ENCODE results near the gene PLEKHM3.

PLEKHM3 gene

GRCh38 chr2:207879536-207879935, 145.8 kb downstream of the PLEKHM3 start:
- DNase-seq, result no peak

- no peak for DNase-seq
These were observed 148.3 kb downstream of the PLEKHM3 start for GRCh38 chr2:207876842-207877535.

GRCh38 chr2:207875473-207876212, 149.7 kb downstream of the PLEKHM3 start:
- DNase-seq, result no peak

- no peak for DNase-seq
These were observed 151.5 kb downstream of the PLEKHM3 start for GRCh38 chr2:207873794-207874193.

GRCh38 chr2:207871911-207872310, 153.4 kb downstream of the PLEKHM3 start:
- no peak for DNase-seq

GRCh38 chr2:207871506-207871905, 153.8 kb downstream of the PLEKHM3 start:
- no peak for DNase-seq

GRCh38 chr2:207870814-207871213, 154.5 kb downstream of the PLEKHM3 start:
- DNase-seq, result no peak

GRCh38 chr2:207869784-207870778, 155.2 kb downstream of the PLEKHM3 start:
- no peak for DNase-seq

GRCh38 chr2:207868855-207869596, 156.3 kb downstream of the PLEKHM3 start:
- no peak for DNase-seq

- DNase-seq, result no peak
These were observed 157.4 kb downstream of the PLEKHM3 start for GRCh38 chr2:207867905-207868304.

GRCh38 chr2:207867056-207867455, 158.3 kb downstream of the PLEKHM3 start:
- DNase-seq, result no peak

GRCh38 chr2:207865210-207865609, 160.1 kb downstream of the PLEKHM3 start:
- no peak for DNase-seq

GRCh38 chr2:207863345-207863744, 162.0 kb downstream of the PLEKHM3 start:
- no peak for DNase-seq

- DNase-seq, result no peak
These were observed 163.5 kb downstream of the PLEKHM3 start for GRCh38 chr2:207861789-207862188.

- no peak for DNase-seq
These were observed 164.6 kb downstream of the PLEKHM3 start for GRCh38 chr2:207860685-207861084.

GRCh38 chr2:207855591-207855990, 169.7 kb downstream of the PLEKHM3 start:
- DNase-seq, result no peak

- no peak for DNase-seq
These were observed 170.6 kb downstream of the PLEKHM3 start for GRCh38 chr2:207854484-207855440.

- DNase-seq, result no peak
These were observed 172.5 kb downstream of the PLEKHM3 start for GRCh38 chr2:207852791-207853190.

- no peak for DNase-seq
These were observed 175.9 kb downstream of the PLEKHM3 start for GRCh38 chr2:207849443-207849842.

- DNase-seq, result no peak
These were observed 176.8 kb downstream of the PLEKHM3 start for GRCh38 chr2:207848545-207848928.
